Fibroblast of lung (primary cell): ENCODE measurements around the gene ADH1B. TPM values are rescaled to one million over a fixed set of nuclear protein-coding genes. Genes with fewer than 3 reads are reported as not detected.
"Not testable (repeated sequence)": the region's sequence is repeated elsewhere in the genome, so short reads cannot be mapped to it uniquely, and the experiment has no call there.

ENCODE experiments used
- DNase-seq, 2 donors: peaks; one replicate each; pipeline versions ENCODE4 v3.0.0 to v3.0.0-alpha.2; 2010; ENCODE audit warnings: low read depth in 2 of 2
- H2AFZ ChIP-seq: 2 replicates; pipeline ENCODE4 v1.5.1; 2012; ENCODE audit warnings: low read length, control low read depth, inconsistent platforms
- H3K27ac ChIP-seq: 2 replicates; pipeline ENCODE4 v1.5.1; 2011; ENCODE audit warnings: low read length, control low read depth; ENCODE audit not compliant: insufficient read depth
- H3K27me3 ChIP-seq: 2 replicates; pipeline ENCODE4 v1.5.1; 2011; ENCODE audit warnings: mild to moderate bottlenecking, low read length; ENCODE audit not compliant: control insufficient read depth, insufficient read depth
- H3K36me3 ChIP-seq: 2 replicates; pipeline ENCODE4 v1.5.1; 2011; ENCODE audit warnings: low read length; ENCODE audit not compliant: control insufficient read depth, insufficient read depth
- H3K4me1 ChIP-seq: 2 replicates; pipeline ENCODE4 v1.5.1; 2011; ENCODE audit warnings: low read length; ENCODE audit not compliant: control insufficient read depth, insufficient read depth; ENCODE audit errors: extremely low read depth
- H3K4me2 ChIP-seq: 2 replicates; pipeline ENCODE4 v1.5.1; 2011; ENCODE audit warnings: low read length, control low read depth; ENCODE audit not compliant: insufficient read depth; ENCODE audit errors: extremely low read depth
- H3K4me3 ChIP-seq, 4 experiments: fragments of 200-600 bp in 1 of 4; sonication (generic) in 1 of 4; replicated peaks in 1 of 4; 2 replicates each; pipeline ENCODE4 v1.5.1; 2011 to 2016; ENCODE audit warnings: low read length in 4 of 4, low read depth in 3 of 4, mild to moderate bottlenecking in 3 of 4, control low read depth in 2 of 4, inconsistent platforms in 1 of 4, mixed read lengths in 1 of 4; ENCODE audit not compliant: insufficient read depth in 1 of 4; ENCODE audit errors: control extremely low read depth in 1 of 4
- H3K79me2 ChIP-seq: 2 replicates; pipeline ENCODE4 v1.5.1; 2012; ENCODE audit warnings: mild to moderate bottlenecking, low read length, inconsistent platforms; ENCODE audit not compliant: control insufficient read depth, insufficient read depth
- H3K9ac ChIP-seq: 2 replicates; pipeline ENCODE4 v1.5.1; 2011; ENCODE audit warnings: mild to moderate bottlenecking, low read length, control low read depth; ENCODE audit not compliant: insufficient read depth
- H3K9me3 ChIP-seq: 2 replicates; pipeline ENCODE4 v1.5.1; 2012; ENCODE audit warnings: low read depth, low read length; ENCODE audit not compliant: control insufficient read depth, insufficient read depth
- H4K20me1 ChIP-seq: 2 replicates; pipeline ENCODE4 v1.5.1; 2011; ENCODE audit warnings: low read length; ENCODE audit not compliant: control insufficient read depth, insufficient read depth; ENCODE audit errors: extremely low read depth
- CTCF ChIP-seq, 2 donors: IDR thresholded peaks in 1 of 2; conservative IDR thresholded peaks in 1 of 2; 1 replicate in 1 of 2; 2 replicates in 1 of 2; pipeline ENCODE4 v1.5.1; 2011 to 2012; ENCODE audit warnings: low read length in 2 of 2, control low read depth in 1 of 2, inconsistent platforms in 1 of 2, low read depth in 1 of 2, mild to moderate bottlenecking in 1 of 2
- EZH2 ChIP-seq: IDR thresholded peaks from 2 replicates; pipeline ENCODE4 v1.5.1; 2012; ENCODE audit warnings: low read length, control low read depth, mild to moderate bottlenecking; ENCODE audit errors: missing control alignments
- polyA minus RNA-seq: library from RNA; depleted of rRNA, polyadenylated mRNA; stranded (reverse); fragments of >200 nt; gene quantifications from 2 replicates; pipeline ENCODE4 v1.2.3, GENCODE V29; 2011; ENCODE audit warnings: low replicate concordance
- polyA plus RNA-seq, 2 donors: library from polyadenylated mRNA; depleted of rRNA in 1 of 2; stranded (reverse) in 1 of 2; unstranded in 1 of 2; fragments of >200 nt; gene quantifications; 2 replicates each; pipeline ENCODE4 v1.2.1, GENCODE V29; 2011 to 2012; ENCODE audit warnings: missing spikeins in 1 of 2
- total RNA-seq: library from RNA; depleted of rRNA; stranded (reverse); fragments of >200 nt; gene quantifications from 2 replicates; pipeline ENCODE4 v1.2.1, GENCODE V29; 2014

Gene ADH1B
- total RNA-seq (364 and 844 TPM in 2 replicates), polyA plus RNA-seq (106 and 188 TPM in 2 replicates), polyA minus RNA-seq (58.8 and 89.4 TPM in 2 replicates)
- 71.7 and 139 TPM in 2 replicates for polyA plus RNA-seq (2012)

GRCh38 chr4:99321241-99322191 is at the start of gene ADH1B:
Gene ADH1B (minus strand): TSS chr4:99321401. CDS start chr4:99321331, 70 bp downstream.
- TF ChIP-seq EZH2 (no peak), CTCF (conservative IDR thresholded peaks at IDR 0.05 in 1 of 2, IDR thresholded peaks at IDR 0.05 in 1 of 2; ENCODE audit: low read depth in 1 of 2, low read length in 2 of 2) (no peak)
- no peak within 1 kb of the TSS for H3K27ac ChIP-seq
- no peaks in the 10 kb centered on the region for H3K79me2 ChIP-seq
- no peaks in the 10 kb centered on the region for H3K27me3 ChIP-seq
- H3K4me1 ChIP-seq: peaks cover 4% of the 10 kb centered on the region
- no peak within 1 kb of the TSS for H2AFZ ChIP-seq
- H3K9ac ChIP-seq: no peak within 1 kb of the TSS
- peak within 1 kb of the TSS in 2 of 4 experiments; percentile 57 to 84 for H3K4me3 ChIP-seq
- H3K36me3 ChIP-seq: no peaks in the 10 kb centered on the region
- H3K9me3 ChIP-seq: no peaks in the 10 kb centered on the region
- peak in 1 of 2 donors; percentile 84 for DNase-seq
- no peak within 1 kb of the TSS for H3K4me2 ChIP-seq
- no peaks in the 10 kb centered on the region for H4K20me1 ChIP-seq

- not testable (repeated sequence) for H3K9me3 ChIP-seq, H2AFZ ChIP-seq, H3K27ac ChIP-seq, H3K4me3 ChIP-seq, H3K36me3 ChIP-seq, H4K20me1 ChIP-seq, H3K4me1 ChIP-seq, H3K79me2 ChIP-seq, H3K27me3 ChIP-seq, H3K4me2 ChIP-seq, H3K9ac ChIP-seq
- peak in 1 of 2 donors; percentile 59 for DNase-seq
Observed at GRCh38 chr4:99367817-99368216, 46.6 kb upstream of the ADH1B start.

- H3K27me3 ChIP-seq: no peaks in the 10 kb centered on the region
- H3K4me3 ChIP-seq: no peak overlapping the region
- no peak overlapping the region for H3K9ac ChIP-seq
- no peaks in the 10 kb centered on the region for H3K79me2 ChIP-seq
- H2AFZ ChIP-seq: no peak overlapping the region
- no peak overlapping the region for H3K4me2 ChIP-seq
- TF ChIP-seq CTCF (conservative IDR thresholded peaks at IDR 0.05 in 1 of 2, IDR thresholded peaks at IDR 0.05 in 1 of 2; ENCODE audit: low read depth in 1 of 2, low read length in 2 of 2): no peak
- no peak for TF ChIP-seq EZH2
- H4K20me1 ChIP-seq: no peaks in the 10 kb centered on the region
- no peaks in the 10 kb centered on the region for H3K4me1 ChIP-seq
- H3K9me3 ChIP-seq: no peaks in the 10 kb centered on the region
- DNase-seq: no peak
- no peaks in the 10 kb centered on the region for H3K36me3 ChIP-seq
- H3K27ac ChIP-seq: no peak overlapping the region
Observed at GRCh38 chr4:99366491-99366890, 45.3 kb upstream of the ADH1B start.
